Suprapubic skin (tissue), 4 donors: Measurements from ENCODE around the gene POLR1A.

Experiments used
- EP300 ChIP-seq: sonication (generic); formaldehyde crosslinking; IDR thresholded peaks from one replicate; pipeline ENCODE4 v1.6.1; 2017; ENCODE audit warnings: antibody characterized with exemption
- POLR2AphosphoS5 ChIP-seq, 3 donors: sonication (generic); formaldehyde crosslinking; IDR thresholded peaks; one replicate each; pipeline ENCODE4 v1.6.1; 2017; ENCODE audit warnings: antibody characterized with exemption in 3 of 3
- TF ChIP-seq, protein P1 (sequence below), 2 donors: fragments of 200-600 bp in 1 of 2; fragments of 450-650 bp in 1 of 2; sonication (generic) in 1 of 2; IDR thresholded peaks; one replicate each; pipeline ENCODE4 v1.5.1; 2016 to 2019; ENCODE audit warnings: antibody characterized with exemption in 2 of 2, mild to moderate bottlenecking in 1 of 2, moderate library complexity in 1 of 2

DNA sequence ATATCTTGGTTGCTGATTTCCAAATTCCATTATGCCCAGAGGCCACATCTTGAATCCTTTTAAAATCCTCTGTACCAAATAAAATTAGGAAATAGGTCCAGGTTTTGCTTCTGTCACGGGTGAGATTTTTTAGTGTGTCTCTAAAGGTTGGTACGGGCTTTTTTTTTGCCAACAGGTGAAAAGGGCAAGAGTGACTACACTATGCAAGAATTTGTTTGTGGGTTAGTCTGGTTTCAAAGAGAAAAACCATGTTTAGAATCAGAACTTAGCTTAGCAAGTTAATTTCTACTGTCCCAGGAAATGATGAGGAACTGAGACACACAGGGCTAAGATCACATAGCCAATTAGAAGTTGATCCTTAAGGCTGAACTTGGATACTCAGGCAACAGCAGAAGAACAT is 41.7 kb downstream of the POLR1A start:
- TF ChIP-seq, protein P1, sequence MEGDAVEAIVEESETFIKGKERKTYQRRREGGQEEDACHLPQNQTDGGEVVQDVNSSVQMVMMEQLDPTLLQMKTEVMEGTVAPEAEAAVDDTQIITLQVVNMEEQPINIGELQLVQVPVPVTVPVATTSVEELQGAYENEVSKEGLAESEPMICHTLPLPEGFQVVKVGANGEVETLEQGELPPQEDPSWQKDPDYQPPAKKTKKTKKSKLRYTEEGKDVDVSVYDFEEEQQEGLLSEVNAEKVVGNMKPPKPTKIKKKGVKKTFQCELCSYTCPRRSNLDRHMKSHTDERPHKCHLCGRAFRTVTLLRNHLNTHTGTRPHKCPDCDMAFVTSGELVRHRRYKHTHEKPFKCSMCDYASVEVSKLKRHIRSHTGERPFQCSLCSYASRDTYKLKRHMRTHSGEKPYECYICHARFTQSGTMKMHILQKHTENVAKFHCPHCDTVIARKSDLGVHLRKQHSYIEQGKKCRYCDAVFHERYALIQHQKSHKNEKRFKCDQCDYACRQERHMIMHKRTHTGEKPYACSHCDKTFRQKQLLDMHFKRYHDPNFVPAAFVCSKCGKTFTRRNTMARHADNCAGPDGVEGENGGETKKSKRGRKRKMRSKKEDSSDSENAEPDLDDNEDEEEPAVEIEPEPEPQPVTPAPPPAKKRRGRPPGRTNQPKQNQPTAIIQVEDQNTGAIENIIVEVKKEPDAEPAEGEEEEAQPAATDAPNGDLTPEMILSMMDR (IDR thresholded peaks at IDR 0.05), result no peak
- TF ChIP-seq POLR2AphosphoS5 (IDR thresholded peaks at IDR 0.05), result no peak
- no peak for TF ChIP-seq EP300
